MM.1S (cell line): ENCODE measurements around the gene SLC44A1.

ENCODE experiments used
- DNase-seq: peaks from one replicate; pipeline ENCODE4 v3.0.0-alpha.2; 2015
- H2AFZ ChIP-seq: fragments of 300-600 bp; sonication (generic); 2 replicates; pipeline ENCODE4 v1.6.0; 2016; ENCODE audit warnings: antibody characterized with exemption, low read length
- H3F3A ChIP-seq: fragments of 300-600 bp; sonication (generic); 2 replicates; pipeline ENCODE4 v1.6.1; 2016; ENCODE audit warnings: mild to moderate bottlenecking, antibody characterized with exemption, low read length, moderate library complexity, mixed read lengths; ENCODE audit not compliant: insufficient read depth
- H3K27ac ChIP-seq: fragments of 300-600 bp; sonication (generic); 2 replicates; pipeline ENCODE4 v1.5.1; 2016; ENCODE audit warnings: mild to moderate bottlenecking, low read length
- H3K27me3 ChIP-seq: fragments of 300-600 bp; sonication (generic); replicated peaks from 2 replicates; pipeline ENCODE4 v1.6.0; 2016; ENCODE audit warnings: low read length; ENCODE audit not compliant: insufficient read depth
- H3K36me3 ChIP-seq: fragments of 300-600 bp; sonication (generic); replicated peaks from 2 replicates; pipeline ENCODE4 v1.6.1; 2016; ENCODE audit warnings: mild to moderate bottlenecking, low read length, mixed read lengths; ENCODE audit not compliant: insufficient read depth
- H3K4me1 ChIP-seq: fragments of 300-600 bp; sonication (generic); 2 replicates; pipeline ENCODE4 v1.6.1; 2016; ENCODE audit warnings: low read length, mixed read lengths
- H3K4me2 ChIP-seq: fragments of 300-600 bp; sonication (generic); 2 replicates; pipeline ENCODE4 v1.6.0; 2016; ENCODE audit warnings: low read depth, low read length
- H3K4me3 ChIP-seq: fragments of 300-600 bp; sonication (generic); 2 replicates; pipeline ENCODE4 v1.5.1; 2016; ENCODE audit warnings: low read length, mixed read lengths
- H3K79me2 ChIP-seq: fragments of 300-600 bp; sonication (generic); 2 replicates; pipeline ENCODE4 v1.6.1; 2016; ENCODE audit warnings: mixed run types, low read length, mixed read lengths
- H3K9ac ChIP-seq: fragments of 300-600 bp; sonication (generic); 2 replicates; pipeline ENCODE4 v1.6.1; 2016; ENCODE audit warnings: low read length, mixed read lengths
- H3K9me2 ChIP-seq: fragments of 300-600 bp; sonication (generic); replicated peaks from 2 replicates; pipeline ENCODE4 v1.6.1; 2016; ENCODE audit warnings: mild to moderate bottlenecking, low read length, mixed read lengths; ENCODE audit not compliant: insufficient read depth
- H3K9me3 ChIP-seq: fragments of 300-600 bp; sonication (generic); replicated peaks from 2 replicates; pipeline ENCODE4 v1.6.1; 2016; ENCODE audit warnings: mild to moderate bottlenecking, low read length, mixed read lengths; ENCODE audit not compliant: insufficient read depth
- H4K20me1 ChIP-seq: fragments of 300-600 bp; sonication (generic); 2 replicates; pipeline ENCODE4 v1.6.1; 2016; ENCODE audit warnings: mild to moderate bottlenecking, low read length, moderate library complexity, mixed read lengths; ENCODE audit not compliant: insufficient read depth
- EZH2 ChIP-seq: fragments of 300-600 bp; sonication (generic); optimal IDR thresholded peaks from 2 replicates; pipeline ENCODE3; 2017; ENCODE audit warnings: low read depth, mild to moderate bottlenecking, antibody characterized with exemption, low read length, mixed read lengths
- EZH2phosphoT487 ChIP-seq: fragments of 300-600 bp; sonication (generic); IDR thresholded peaks from 2 replicates; pipeline ENCODE4 v1.6.1; 2018; ENCODE audit warnings: antibody characterized with exemption, low read length
- TF ChIP-seq, protein P1 (sequence below): fragments of 300-600 bp; sonication (generic); IDR thresholded peaks from 2 replicates; pipeline ENCODE4 v1.5.1; 2016; ENCODE audit warnings: antibody characterized with exemption, low read length, mixed read lengths

The SLC44A1 gene

DNA sequence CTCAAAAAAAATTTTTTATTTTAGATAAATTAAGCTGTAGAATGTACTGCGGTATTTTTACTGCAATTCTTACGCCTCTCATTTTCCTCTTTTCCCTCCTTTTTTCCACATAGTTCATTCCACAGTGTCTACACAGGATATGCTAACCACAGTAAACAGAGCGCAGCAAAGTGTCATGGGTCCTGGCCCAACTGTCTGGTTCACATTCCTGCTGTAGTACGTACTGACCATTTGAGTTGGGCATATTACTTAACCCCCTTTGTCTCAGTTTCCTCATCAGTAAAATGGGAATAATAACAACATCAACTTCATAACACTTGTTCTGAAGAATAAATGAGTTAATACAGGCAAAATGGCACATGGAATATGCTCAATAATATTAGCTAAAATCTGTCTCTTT is 41.6 kb downstream of the SLC44A1 start:
- no peak overlapping the region for H2AFZ ChIP-seq
- no peaks in the 10 kb centered on the region for H3F3A ChIP-seq
- peaks cover 10% of the 10 kb centered on the region; the same call in 1 of the 2 replicates for H4K20me1 ChIP-seq
- H3K9ac ChIP-seq, result no peak overlapping the region
- H3K27me3 ChIP-seq, result no peaks in the 10 kb centered on the region
- DNase-seq, result no peak
- TF ChIP-seq, protein P1, sequence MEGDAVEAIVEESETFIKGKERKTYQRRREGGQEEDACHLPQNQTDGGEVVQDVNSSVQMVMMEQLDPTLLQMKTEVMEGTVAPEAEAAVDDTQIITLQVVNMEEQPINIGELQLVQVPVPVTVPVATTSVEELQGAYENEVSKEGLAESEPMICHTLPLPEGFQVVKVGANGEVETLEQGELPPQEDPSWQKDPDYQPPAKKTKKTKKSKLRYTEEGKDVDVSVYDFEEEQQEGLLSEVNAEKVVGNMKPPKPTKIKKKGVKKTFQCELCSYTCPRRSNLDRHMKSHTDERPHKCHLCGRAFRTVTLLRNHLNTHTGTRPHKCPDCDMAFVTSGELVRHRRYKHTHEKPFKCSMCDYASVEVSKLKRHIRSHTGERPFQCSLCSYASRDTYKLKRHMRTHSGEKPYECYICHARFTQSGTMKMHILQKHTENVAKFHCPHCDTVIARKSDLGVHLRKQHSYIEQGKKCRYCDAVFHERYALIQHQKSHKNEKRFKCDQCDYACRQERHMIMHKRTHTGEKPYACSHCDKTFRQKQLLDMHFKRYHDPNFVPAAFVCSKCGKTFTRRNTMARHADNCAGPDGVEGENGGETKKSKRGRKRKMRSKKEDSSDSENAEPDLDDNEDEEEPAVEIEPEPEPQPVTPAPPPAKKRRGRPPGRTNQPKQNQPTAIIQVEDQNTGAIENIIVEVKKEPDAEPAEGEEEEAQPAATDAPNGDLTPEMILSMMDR, result no peak
- TF ChIP-seq EZH2 (no peak), EZH2phosphoT487 (no peak)
- no peaks in the 10 kb centered on the region for H3K9me3 ChIP-seq
- no peaks in the 10 kb centered on the region for H3K4me1 ChIP-seq
- no peak overlapping the region for H3K4me3 ChIP-seq
- H3K4me2 ChIP-seq, result no peak overlapping the region
- H3K36me3 ChIP-seq, result no peaks in the 10 kb centered on the region; the same call in 1 of the 2 replicates
- no peaks in the 10 kb centered on the region for H3K9me2 ChIP-seq
- peaks cover 94% of the 10 kb centered on the region for H3K79me2 ChIP-seq
- H3K27ac ChIP-seq, result no peak overlapping the region

DNA sequence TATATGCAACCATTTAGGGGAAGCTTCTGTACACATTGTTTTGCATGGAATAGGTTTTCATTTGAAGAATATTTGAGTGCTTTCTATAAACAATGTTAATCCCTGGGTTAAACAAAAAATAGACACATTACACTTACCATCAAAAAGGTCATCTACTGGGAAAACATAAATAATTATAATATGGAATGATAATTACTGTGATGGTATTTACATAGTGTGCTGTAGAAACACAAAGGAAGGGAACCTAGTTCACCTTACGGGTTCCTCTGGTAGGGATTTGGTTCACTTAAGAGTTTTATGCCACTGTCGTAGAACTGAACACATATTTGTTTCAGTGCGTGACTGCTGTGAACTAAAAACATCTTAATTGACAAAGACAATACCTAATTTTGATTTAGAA is 44.9 kb downstream of the SLC44A1 start:
- no peak overlapping the region for H3K4me2 ChIP-seq
- 0 out of 2 replicates have a peak, but pooled peaks cover 3% of the 10 kb centered on the region for H3F3A ChIP-seq
- H2AFZ ChIP-seq, result no peak overlapping the region
- H3K4me3 ChIP-seq, result no peak overlapping the region
- no peaks in the 10 kb centered on the region for H3K27me3 ChIP-seq
- H4K20me1 ChIP-seq, result 0 out of 2 replicates have a peak, but pooled peaks cover 8% of the 10 kb centered on the region
- no peaks in the 10 kb centered on the region for H3K9me2 ChIP-seq
- H3K79me2 ChIP-seq, result peaks cover 94% of the 10 kb centered on the region
- no peaks in the 10 kb centered on the region; the same call in 1 of the 2 replicates for H3K36me3 ChIP-seq
- TF ChIP-seq EZH2, result no peak
- TF ChIP-seq, protein P1, result no peak
- no peak for TF ChIP-seq EZH2phosphoT487
- no peak overlapping the region for H3K9ac ChIP-seq
- peaks cover 12% of the 10 kb centered on the region; the same call in 1 of the 2 replicates for H3K4me1 ChIP-seq
- DNase-seq, result no peak
- H3K9me3 ChIP-seq, result no peaks in the 10 kb centered on the region
- no peak overlapping the region for H3K27ac ChIP-seq

DNA sequence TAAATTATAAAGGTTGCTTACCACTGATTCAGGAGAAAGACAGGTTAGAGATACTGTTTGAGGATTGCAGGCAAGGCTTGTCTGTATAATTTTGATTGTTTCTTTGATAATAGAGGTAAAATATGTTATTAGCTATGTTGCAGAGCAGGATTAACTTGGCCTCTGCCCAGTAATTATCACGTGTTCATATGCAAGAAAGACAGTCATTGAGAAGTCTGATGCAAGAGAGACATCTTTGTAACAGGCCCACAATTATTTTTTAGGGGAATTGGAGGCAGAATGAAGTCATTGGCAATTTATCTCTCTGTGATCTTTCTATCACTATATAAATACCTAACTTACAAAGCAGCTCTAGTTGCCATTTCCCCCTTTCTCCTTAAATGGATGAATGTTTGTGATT is 46.0 kb downstream of the SLC44A1 start:
- Histone ChIP-seq H3K9me3 (no peaks in the 10 kb centered on the region), H3K79me2 (peaks cover 94% of the 10 kb centered on the region), H3K4me2 (no peak overlapping the region), H3K9ac (no peak overlapping the region), H2AFZ (no peak overlapping the region), H3K4me1 (peaks cover 17% of the 10 kb centered on the region; the same call in 1 of the 2 replicates), H3K4me3 (no peak overlapping the region), H4K20me1 (0 out of 2 replicates have a peak, but pooled peaks cover 12% of the 10 kb centered on the region), H3K27ac (no peak overlapping the region), H3K9me2 (no peaks in the 10 kb centered on the region), H3K27me3 (no peaks in the 10 kb centered on the region), H3K36me3 (no peaks in the 10 kb centered on the region; the same call in 1 of the 2 replicates), H3F3A (0 out of 2 replicates have a peak, but pooled peaks cover 3% of the 10 kb centered on the region)
- no peak for TF ChIP-seq EZH2
- no peak for TF ChIP-seq EZH2phosphoT487
- TF ChIP-seq, protein P1, result no peak
- no peak for DNase-seq
